HG03439 (cell line): ENCODE results near the gene DIP2C.
"Not testable (repeated sequence)": the region's sequence is repeated elsewhere in the genome, so short reads cannot be mapped to it uniquely, and the experiment has no call there.

ENCODE experiments used
- ATAC-seq: cut with Tn5 transposase; IDR thresholded peaks from one replicate; pipeline ENCODE4 v1.9.1; 2021; ENCODE audit warnings: mild to moderate bottlenecking, moderate library complexity; ENCODE audit not compliant: unreplicated experiment

Gene DIP2C

DNA sequence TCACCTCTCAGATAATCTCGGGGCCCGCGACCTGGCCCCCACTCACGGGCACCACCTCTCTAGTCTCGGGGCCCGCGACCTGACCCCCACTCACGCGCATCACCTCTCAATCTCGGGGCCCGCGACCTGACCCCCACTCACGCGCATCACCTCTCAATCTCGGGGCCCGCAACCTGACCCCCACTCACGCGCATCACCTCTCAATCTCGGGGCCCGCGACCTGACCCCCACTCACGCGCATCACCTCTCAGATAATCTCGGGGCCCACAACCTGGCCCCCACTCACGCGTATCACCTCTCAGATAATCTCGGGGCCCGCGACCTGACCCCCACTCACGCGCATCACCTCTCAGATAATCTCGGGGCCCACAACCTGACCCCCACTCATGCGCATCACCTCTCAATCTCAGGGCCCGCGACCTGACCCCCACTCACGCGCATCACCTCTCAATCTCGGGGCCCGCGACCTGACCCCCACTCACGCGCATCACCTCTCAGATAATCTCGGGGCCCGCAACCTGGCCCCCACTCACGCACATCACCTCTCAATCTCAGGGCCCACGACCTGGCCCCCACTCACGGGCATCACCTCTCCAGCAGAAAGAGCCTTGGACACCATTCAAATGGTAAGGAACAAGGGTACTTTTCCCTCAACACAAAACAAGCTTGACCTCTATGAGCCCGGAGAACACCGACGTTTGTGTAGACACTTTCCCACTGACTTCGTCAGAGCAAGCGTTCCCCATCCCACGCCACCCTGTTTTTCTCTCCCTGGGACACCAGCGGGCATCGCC lies 104.8 kb downstream of the DIP2C start:
- ATAC-seq, result not testable (repeated sequence)

DNA sequence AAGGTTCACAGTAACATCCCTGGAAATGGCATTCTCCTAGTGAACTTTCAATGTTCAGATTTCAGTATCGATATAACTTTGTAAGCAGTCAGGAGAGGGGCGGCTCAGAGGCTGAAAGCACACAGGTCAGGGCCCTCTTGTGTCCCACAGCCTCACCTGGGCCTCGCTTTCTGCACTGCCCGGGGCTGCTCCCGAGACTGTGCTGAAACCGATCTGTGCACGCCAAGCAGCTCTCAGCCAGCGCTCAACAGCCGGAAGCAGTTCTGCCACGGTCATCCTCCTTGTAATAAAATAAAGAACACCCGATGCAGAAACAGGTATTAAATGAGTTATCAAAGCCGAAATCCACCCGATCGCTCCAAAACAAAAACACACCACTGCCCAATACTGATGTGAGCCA lies 106.0 kb downstream of the DIP2C start:
- ATAC-seq, result no peak

DNA sequence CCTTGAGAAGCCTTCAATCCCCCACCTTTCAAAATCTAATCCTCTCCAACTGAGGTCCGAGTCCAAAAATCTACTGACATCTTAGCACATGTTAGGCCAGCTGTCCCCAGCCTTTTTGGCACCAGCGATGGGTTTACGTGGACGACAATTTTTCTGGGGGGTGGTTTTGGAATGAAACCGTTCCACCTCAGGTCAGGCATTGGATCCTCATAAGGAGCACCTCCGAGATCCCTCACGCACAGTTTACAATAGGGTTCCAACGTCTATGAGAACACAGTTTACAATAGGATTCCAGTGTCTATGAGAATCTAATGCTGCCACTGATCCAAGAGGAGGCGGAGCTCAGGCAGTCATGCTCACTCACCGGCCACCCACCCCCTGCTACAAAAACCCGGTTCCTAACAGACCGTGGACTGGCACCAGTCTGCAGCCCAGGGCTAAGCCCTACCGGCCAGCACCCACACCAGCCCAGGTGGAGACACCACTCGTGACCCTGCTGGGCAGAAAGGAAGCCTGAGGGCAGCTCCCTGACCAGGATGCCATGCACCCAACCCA lies 107.6 kb downstream of the DIP2C start:
- no peak for ATAC-seq

DNA sequence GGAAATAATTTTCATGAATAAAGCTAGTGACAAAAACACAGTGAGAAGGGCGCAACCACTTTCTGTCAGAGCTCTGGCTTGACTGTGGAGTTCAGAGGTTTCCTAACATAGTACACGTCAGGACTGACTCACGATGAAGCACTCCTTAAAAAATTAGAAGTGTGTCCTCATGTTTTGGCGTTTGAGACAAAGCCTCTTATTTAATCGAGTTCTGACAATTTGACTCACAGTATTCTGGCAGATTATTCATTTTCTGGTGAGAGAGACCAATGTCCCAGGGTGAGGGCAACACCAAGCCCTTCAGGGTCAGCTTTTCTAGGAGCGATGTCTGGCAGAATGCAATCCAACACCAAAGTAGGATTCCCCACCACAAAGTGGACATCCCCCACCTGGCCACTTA lies 108.7 kb downstream of the DIP2C start:
- ATAC-seq, result no peak

DNA sequence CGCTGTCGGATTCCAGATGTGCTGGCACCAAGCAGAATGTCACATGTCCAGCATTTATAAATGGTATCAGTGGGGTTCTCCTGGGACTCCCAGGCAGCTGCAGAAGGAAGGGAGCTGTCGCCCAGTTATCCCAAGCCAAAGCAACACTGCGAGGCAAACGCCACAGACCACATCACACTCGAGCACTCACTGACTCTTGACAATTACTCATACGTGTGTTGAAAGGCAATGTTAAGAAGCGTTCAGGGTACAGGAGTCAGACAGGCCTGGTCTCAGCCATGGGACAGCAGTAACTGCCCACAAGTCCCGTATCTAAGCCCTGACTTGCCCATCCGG lies 113.4 kb downstream of the DIP2C start:
- ATAC-seq, result no peak

DNA sequence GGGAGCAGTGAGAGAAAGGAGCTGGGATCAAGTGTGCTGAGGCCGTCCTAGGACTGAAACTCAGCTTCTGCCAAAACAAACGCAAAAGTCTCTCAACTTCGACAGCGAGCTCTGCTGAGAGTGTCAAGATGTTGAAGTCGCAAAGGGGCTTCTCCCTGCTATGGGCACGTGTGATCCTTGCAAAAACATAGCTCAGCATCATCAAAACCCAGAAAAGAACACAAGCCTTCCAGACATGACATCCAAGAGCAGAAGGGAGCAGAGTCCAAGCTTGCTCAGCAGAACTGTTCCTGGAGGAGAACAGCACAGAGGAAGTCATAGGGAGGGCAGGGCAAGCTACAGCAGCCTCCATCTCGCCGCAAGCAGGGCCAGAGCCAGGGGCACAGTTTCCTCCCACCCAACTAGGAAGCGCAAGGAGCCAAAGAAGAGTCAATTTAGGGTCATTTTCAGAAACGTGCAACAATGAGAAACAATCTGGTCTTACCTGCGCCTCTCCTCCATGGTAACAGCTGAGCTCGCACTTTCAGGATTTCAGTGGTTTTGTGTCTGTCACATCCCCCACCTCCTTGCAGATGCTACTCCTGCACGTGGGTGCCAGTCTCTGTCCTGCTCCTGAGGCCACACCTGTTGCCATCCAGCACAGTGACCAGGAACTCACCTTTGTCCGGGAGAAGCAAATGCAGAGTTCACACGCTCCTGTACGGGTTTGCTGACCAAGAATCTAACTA lies 113.9 kb downstream of the DIP2C start:
- ATAC-seq, result no peak

DNA sequence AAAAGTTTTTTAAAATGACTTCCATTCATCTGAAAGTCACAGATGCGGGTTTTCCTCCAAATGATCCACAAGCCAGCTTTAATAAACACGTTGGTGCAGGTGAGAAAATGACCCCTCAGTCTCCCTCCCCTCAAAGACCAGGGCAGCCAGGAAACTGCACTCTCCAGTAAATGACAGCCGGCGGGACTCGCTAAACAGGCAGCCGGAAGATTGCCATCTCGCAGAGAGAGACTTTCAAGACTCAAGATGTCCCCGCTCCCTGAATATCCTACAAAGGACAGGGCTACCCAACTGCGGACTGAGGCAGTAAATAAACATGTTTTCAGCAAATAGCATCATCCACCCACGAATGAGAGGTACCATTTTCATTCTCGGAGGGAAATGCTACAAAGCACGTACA lies 116.8 kb downstream of the DIP2C start:
- no peak for ATAC-seq

DNA sequence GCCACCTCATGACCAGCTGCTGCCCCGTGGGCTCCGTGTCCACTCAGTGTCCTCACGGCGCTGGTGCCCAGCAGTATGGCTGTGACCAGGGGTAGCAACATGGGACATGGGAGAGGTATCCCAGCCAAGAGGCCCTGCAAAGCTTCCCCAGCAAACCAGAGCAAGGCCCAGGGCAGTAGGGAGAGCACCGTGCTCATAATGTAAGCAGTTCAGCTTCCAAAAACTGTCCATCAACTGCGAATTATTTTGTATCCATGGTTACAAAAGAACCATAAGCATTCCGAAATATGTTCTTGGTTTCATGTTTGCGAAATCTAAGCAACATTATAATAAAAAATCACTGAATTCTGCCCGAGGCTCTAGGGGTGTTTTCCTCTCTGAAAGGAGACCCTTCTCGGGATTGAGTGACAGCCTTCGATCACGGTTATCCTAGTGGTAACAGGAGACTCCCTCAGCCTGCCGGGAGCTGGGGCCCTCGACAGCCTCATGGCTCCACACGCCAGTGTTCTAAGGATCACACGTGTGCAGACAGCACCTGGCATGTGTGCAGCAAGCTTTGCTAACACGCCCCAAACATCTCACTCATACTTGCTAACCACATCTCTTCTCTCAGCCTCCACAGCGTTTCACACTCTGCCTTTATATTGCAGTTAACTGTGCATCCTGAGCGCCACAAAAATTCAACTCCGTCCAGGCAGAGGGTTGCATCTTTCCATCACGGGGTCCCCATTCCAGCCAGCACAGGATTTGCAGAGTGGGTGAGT lies 117.6 kb downstream of the DIP2C start:
- no peak for ATAC-seq

DNA sequence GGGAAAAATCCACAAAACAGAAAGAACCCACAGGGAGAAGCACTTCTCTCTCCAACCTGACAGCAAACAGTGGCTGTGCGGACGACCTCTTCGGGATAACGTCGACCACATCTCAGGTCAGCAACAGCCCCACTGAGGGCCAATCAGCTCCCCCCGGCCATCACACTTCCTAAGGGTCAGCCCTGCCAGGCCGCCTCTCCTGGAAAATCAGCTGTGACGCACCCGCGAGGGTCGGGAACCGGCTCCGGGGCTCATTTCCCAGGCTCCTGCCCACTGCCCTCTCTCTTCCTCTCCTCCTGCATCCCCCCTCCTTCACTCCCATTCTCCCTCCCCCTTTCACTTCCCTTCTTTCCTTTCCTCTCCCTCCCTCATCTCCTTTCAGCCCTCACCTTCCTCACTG lies 118.3 kb downstream of the DIP2C start:
- ATAC-seq, result no peak

DNA sequence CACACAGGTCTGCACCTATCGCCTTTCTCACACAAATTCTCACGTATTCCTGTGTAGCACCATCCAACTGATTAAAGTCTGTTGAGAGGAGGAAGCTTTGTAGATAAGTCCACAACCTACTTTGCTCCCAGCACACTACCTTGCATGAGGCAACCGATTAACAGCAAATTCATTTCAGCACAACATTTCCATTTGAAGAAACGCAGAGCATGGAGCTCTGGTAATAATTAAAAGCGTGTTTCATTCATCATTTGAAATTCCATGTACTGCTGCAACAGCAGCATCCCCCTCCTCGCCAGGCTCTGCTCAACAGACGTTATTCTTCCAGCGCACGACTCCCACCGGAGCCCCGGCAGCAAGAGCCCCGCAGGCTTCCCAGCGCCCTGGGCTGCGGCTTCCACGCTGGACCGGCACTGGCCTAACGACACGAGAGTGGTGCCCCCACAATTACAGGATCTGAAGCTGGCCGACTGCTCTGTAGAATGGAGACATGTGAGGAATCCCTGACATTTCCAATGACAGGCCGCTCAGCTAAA lies 118.8 kb downstream of the DIP2C start:
- no peak for ATAC-seq

DNA sequence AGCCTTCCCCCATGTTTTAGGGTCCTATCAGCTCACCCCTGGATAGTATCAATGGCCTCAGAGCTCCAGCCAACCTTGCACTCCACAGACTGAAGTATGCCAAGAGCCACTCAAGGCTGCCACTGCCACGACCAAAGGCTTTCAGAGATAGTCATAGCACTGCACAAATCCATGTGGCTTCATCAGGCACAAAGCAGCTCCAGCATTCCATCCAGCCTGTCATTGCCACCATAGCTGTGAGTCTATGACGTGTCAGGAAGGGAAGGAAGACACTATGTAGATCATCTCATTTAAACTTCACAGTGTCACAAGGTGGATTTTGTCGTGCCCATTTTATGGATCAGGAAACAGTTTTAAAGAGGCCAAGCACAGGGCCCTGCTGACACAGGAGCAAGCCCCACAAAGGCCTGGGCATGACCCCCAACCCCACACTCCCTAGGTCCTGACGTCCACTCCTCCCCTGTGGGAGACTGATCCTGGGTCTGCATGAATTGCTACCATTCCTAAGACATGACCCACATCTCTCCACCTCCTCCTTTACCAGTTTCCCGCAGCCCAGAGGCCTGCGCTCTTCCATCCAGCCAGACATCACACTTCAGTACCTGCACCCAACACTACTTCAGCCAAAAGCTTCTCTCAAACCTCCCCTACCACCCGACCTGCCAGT lies 119.4 kb downstream of the DIP2C start:
- no peak for ATAC-seq

DNA sequence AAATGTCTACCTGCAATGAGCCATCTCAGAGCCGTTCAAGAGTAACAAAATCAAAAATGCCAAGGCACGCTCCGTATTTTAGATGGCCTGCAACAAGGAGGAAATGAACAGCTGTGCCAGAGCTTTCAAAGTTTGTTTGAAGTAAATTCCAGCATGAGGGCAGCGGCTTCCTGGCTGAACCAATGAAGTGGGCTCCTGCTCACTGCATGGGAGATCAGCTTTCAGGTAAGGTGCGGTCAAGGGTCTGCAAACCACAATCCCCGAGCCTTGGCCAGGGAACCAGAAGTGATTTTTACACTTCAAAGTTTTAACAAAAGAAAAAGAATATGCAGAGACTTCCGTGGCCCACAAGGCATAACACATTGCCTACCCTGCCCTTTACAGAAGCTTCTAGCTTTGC lies 120.6 kb downstream of the DIP2C start:
- no peak for ATAC-seq

DNA sequence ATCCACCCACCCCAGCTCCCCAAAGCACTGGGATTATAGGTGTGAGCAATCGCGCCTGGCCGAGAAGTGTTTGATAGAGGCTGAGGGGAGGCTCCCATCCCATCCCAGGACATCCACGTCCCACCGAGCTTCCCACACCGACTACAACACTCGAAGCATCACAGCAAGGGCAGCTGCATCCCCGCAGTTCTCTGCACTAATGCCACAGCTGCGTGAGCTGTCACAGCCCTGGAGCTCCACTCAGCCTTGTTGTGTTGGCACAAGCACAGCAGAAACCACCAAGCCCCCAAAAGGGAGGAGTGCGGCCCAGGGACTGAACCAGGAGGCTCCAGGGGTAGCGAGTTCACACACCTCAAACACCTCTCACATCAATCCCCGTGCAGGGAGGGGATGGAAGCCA lies 121.6 kb downstream of the DIP2C start:
- no peak for ATAC-seq

DNA sequence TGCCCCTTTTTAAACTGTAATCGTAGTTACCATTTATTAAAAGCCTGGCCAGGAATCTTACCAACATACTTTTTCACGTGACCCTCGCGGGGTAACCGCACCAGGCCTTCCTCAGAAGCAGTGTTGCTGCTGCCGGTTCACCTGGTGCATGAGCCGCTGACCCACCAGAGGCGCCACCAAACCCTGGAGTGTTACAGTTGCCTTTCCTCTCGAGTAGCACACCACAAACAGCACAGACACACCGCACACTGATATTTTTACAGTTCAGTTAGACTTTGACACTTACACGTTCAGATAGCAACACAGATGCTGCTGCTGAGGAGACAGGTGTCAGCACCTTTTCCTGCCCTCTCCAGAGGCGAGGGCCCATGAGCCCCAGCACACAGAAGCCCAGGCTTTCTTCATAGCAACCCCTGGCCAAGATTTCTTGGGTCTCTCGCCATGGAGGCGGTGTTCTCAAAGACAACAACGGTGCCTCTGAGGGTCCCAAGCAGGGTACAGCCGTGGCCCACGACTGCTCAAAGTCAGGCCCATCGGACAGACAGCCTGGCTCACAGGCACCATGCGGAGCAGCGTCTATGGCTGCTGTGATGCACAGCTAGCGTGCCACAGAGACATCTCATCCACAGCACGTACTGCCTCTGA lies 123.1 kb downstream of the DIP2C start:
- ATAC-seq, result no peak

DNA sequence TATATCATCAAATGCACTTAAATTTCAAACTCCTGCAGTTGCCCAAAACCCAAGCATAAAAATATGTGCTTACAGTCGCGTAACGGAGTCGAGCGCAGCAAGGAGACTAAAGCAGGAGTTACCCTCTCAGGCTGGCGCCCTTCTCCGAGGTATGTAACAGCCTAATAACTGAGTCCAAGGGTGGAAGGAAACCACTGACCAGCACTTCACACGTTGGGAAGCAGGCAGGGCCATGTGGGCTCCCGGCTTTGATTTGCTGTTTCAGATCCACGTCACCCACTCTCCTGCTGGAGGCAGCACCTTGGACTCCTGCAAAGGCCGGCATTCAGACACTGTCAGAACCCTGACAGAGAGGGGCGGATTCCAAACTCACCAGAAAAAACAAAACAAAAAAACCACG lies 123.8 kb downstream of the DIP2C start:
- ATAC-seq, result no peak

DNA sequence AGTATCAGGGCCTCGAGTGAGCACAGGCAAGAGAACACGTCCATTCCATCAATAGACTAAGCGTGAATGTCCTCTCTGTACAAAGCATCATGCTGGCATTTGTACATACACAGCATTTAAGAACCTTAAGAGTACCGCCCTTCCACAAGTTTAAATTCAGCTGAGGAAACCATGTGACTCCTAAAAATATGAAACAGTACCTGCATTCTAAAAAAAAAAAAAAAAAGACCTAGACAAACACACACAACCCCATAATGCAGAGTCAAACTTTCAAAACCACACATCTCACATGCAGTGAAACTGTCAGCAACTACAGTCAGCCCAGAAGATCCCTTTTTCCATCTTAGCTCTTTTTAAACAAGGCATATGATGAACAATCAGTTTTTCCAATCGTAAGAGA lies 124.3 kb downstream of the DIP2C start:
- no peak for ATAC-seq

DNA sequence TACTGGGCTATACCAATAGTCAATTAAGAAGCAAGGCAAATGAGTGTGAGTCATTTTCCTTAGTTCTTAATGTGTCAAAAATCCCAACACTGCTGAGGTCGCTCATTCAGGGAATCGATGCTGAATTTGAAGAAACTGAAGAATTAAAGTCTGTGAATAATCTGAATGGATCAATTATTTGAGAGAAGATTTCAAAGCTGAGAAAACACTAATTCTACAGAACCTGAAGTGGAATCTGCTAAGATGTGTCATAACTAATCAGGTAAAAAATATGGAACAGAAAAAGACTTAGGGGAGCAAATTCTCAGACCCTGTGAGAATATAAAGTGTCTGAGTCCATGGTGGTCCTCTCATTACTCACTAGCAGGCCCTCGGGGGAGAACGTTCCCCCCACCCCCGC lies 125.6 kb downstream of the DIP2C start:
- no peak for ATAC-seq

DNA sequence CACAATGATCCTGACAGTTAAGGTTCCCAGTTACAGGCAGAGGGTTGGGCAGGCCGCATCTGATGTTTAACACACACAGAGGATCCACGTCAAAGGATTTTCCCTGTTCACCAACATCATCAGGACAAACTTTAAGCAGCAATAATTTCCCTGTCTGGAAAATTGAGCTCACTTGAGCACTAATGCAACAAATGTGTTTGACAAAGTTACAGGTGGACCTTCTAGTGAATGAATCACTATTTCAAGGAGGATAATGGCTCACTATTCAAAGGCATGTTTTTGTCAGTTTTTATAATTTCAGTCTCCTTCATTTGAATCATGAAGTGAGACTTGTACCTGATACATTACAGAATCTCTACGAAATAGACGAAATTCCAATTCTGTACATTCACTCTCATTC lies 127.3 kb downstream of the DIP2C start:
- ATAC-seq, result no peak

DNA sequence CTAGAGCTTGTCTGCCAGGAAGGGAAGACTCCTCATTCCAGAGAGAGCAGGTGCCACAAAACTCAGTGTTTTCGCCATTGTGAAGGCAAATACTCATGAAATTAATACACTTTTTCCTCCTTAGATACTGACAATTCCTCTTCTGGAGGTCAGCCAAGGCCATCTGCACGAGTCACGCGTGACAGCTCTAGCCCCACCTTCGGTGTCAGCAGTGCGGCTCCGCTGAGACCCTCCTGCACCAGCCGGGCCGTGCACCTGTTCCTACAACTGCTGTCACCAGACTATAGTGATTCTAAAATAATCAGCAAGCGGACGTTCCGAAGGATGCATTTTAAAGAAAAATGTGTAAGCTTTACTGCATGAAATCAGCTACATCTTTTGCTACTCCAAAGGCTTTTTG lies 127.7 kb downstream of the DIP2C start:
- no peak for ATAC-seq

DNA sequence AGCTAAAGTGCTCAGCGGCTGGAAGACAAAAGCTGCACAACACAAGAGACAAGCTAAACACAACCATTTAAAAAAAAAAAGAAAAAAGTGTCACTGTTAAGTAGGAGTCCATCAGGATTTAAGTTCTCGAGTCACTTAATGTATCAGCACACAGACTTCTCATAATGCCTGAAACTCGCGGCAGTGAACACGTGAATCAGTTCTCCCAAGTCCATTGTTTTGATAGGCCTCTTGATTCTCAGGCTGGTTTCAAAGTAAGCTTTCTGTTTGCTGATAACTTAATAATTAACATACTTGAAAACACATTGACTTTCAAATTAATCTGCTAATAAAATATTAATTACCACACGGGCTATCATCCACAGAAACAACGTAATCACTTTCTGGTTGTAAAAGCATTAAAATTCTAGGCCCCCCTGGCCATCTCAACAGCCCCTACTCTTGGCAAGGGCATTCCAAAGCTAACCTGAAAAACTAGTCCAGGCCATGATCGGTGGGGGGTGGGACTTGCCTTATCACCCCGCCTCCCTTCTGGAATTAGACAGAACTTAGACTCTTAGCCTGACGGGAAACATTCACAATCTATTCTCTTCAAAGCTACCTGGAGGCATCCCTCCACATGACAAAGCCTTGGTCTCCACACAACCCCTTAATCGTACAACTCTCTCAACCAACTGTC lies 129.0 kb downstream of the DIP2C start:
- ATAC-seq, result no peak
